ENCODE results near the gene SLC12A6. TPM values are rescaled to one million over a fixed set of nuclear protein-coding genes. Genes with fewer than 3 reads are reported as not detected.
"Not testable (repeated sequence)": the region's sequence is repeated elsewhere in the genome, so short reads cannot be mapped to it uniquely, and the experiment has no call there.

SLC12A6 gene
- total and polyA plus RNA-seq, 2 experiments from 2014 or later: 12.0 to 44.3 TPM

- no peak overlapping the region for H3K27ac ChIP-seq
- no peak for DNase-seq (ENCODE audit: low read depth in 1 of 2, low spot score in 1 of 2)
- H3K36me3 ChIP-seq: peaks cover 5% of the 10 kb centered on the region
- no peak overlapping the region for H3K4me3 ChIP-seq
- H3K27me3 ChIP-seq: no peaks in the 10 kb centered on the region
- no peaks in the 10 kb centered on the region for H3K9me3 ChIP-seq (ENCODE audit: low read depth)
- TF ChIP-seq CTCF (IDR thresholded peaks at IDR 0.05; ENCODE audit: low read depth, low read length): no peak
- peaks cover 21% of the 10 kb centered on the region for H3K4me1 ChIP-seq (ENCODE audit: low read depth)
Observed at GRCh38 chr15:34353627-34354026, 16.0 kb upstream of the SLC12A6 start.

- not testable (repeated sequence) for DNase-seq (ENCODE audit: low read depth in 1 of 2, low spot score in 1 of 2); H3K36me3 ChIP-seq
- H3K4me1 ChIP-seq (ENCODE audit: low read depth): peaks cover 25% of the 10 kb centered on the region
Observed at GRCh38 chr15:34352996-34353395, 15.4 kb upstream of the SLC12A6 start.

GRCh38 chr15:34349769-34350168 is 12.2 kb upstream of the SLC12A6 start:
- no peaks in the 10 kb centered on the region for H3K9me3 ChIP-seq (ENCODE audit: low read depth)
- peaks cover 25% of the 10 kb centered on the region for H3K4me1 ChIP-seq (ENCODE audit: low read depth)
- no peak overlapping the region for H3K27ac ChIP-seq
- TF ChIP-seq CTCF (IDR thresholded peaks at IDR 0.05; ENCODE audit: low read depth, low read length): no peak
- no peak overlapping the region for H3K4me3 ChIP-seq
- no peaks in the 10 kb centered on the region for H3K36me3 ChIP-seq
- H3K27me3 ChIP-seq: no peaks in the 10 kb centered on the region
- no peak for DNase-seq (ENCODE audit: low read depth in 1 of 2, low spot score in 1 of 2)

More at GRCh38 chr15:34352996-34353395, 15.4 kb upstream of the SLC12A6 start:
- H3K9me3 ChIP-seq (ENCODE audit: low read depth); H3K4me3 ChIP-seq; H3K27ac ChIP-seq; H3K27me3 ChIP-seq: not testable (repeated sequence)

GRCh38 chr15:34348735-34349300 is 11.2 kb upstream of the SLC12A6 start:
- H3K27me3 ChIP-seq: no peaks in the 10 kb centered on the region
- no peaks in the 10 kb centered on the region for H3K9me3 ChIP-seq (ENCODE audit: low read depth)
- no peak for TF ChIP-seq CTCF (IDR thresholded peaks at IDR 0.05; ENCODE audit: low read depth, low read length)
- no peak overlapping the region for H3K4me3 ChIP-seq
- no peaks in the 10 kb centered on the region for H3K36me3 ChIP-seq
- no peak for DNase-seq (ENCODE audit: low read depth in 1 of 2, low spot score in 1 of 2)
- peak overlapping the region; percentile 25 for H3K27ac ChIP-seq
- peaks cover 23% of the 10 kb centered on the region for H3K4me1 ChIP-seq (ENCODE audit: low read depth)

- DNase-seq (ENCODE audit: low read depth in 1 of 2, low spot score in 1 of 2): no peak
- H3K27ac ChIP-seq: no peak overlapping the region
- H3K27me3 ChIP-seq: no peaks in the 10 kb centered on the region
- no peaks in the 10 kb centered on the region for H3K9me3 ChIP-seq (ENCODE audit: low read depth)
- H3K36me3 ChIP-seq: no peaks in the 10 kb centered on the region
- TF ChIP-seq CTCF (IDR thresholded peaks at IDR 0.05; ENCODE audit: low read depth, low read length): no peak
- H3K4me3 ChIP-seq: no peak overlapping the region
- peaks cover 19% of the 10 kb centered on the region for H3K4me1 ChIP-seq (ENCODE audit: low read depth)
Observed at GRCh38 chr15:34347951-34348638, 10.5 kb upstream of the SLC12A6 start.
